Measurements from ENCODE around the gene SRPRB.

The SRPRB gene

GRCh38 chr3:133868758-133869475, 63.3 kb downstream of the SRPRB start:
- no peak for DNase-seq (ENCODE audit: low spot score)

GRCh38 chr3:133869586-133869985, 64.0 kb downstream of the SRPRB start:
- DNase-seq (ENCODE audit: low spot score): no peak

DNA sequence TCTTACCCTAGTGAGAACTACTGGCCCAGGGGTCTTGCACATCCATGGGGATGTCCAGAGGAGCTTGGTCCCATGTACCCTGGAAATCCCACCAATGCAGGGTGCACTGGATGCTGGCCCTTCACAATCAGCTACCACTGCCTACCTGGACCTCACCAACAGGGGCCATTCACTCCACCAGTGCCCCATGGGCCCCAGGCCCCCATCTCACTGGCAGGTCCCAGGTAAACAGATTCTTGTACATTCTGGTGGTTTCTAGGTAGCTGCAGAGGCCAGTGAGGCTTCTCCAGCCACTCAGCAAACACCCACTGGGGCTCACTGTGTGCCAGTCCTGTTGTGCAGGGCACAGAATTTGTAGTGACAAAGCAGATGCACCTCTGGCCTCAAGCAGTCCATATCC, 65.2 kb downstream of the SRPRB start:
- no peak for DNase-seq (ENCODE audit: low spot score)

Data from AG20443 (cell line).